K562 (cell line): Measurements from ENCODE around the gene CIB1. TPM values are rescaled to one million over a fixed set of nuclear protein-coding genes. Genes with fewer than 3 reads are reported as not detected.

Experiments
- CSDE1 ChIP-seq, 2 experiments: fragments of 450-650 bp; IDR thresholded peaks; 2 replicates each; pipeline ENCODE4 v1.6.1; 2016; ENCODE audit warnings: mild to moderate bottlenecking in 1 of 2
- CXXC5 ChIP-seq: fragments of 250-450 bp; sonication (Bioruptor Pico); IDR thresholded peaks from 2 replicates; pipeline ENCODE4 v1.8.0; 2022; ENCODE audit warnings: inconsistent platforms, mild to moderate bottlenecking, moderate library complexity
- FUS ChIP-seq: fragments of 200-400 bp; formaldehyde crosslinking; optimal IDR thresholded peaks from 2 replicates; pipeline ENCODE3; 2017; ENCODE audit warnings: low read depth, low read length
- HDAC8 ChIP-seq: fragments of 450-650 bp; IDR thresholded peaks from 2 replicates; pipeline ENCODE4 v1.6.1; 2016; ENCODE audit warnings: mild to moderate bottlenecking, missing genetic modification characterization, moderate library complexity, missing compliant biosample characterization
- HMGN3 ChIP-seq: IDR thresholded peaks from 2 replicates; pipeline ENCODE4 v1.6.1; 2011; ENCODE audit warnings: borderline replicate concordance, low read depth, mild to moderate bottlenecking, mixed read lengths, low read length; ENCODE audit not compliant: insufficient read length; ENCODE audit errors: extremely low read depth
- HNRNPL ChIP-seq: fragments of 200-400 bp; formaldehyde crosslinking; IDR thresholded peaks from 2 replicates; pipeline ENCODE4 v1.6.1; 2017; ENCODE audit warnings: low read depth, mild to moderate bottlenecking, low read length
- HNRNPUL1 ChIP-seq: fragments of 200-400 bp; formaldehyde crosslinking; IDR thresholded peaks from 2 replicates; pipeline ENCODE4 v1.6.1; 2017; ENCODE audit warnings: low read length
- NFYB ChIP-seq: IDR thresholded peaks from 2 replicates; pipeline ENCODE4 v1.6.1; 2011; ENCODE audit warnings: mild to moderate bottlenecking, moderate library complexity; ENCODE audit not compliant: insufficient read length; ENCODE audit errors: extremely low read depth
- NR2C2 ChIP-seq, 2 experiments: fragments of 200-800 bp in 1 of 2; sonication (Bioruptor generic) in 1 of 2; sonication (generic) in 1 of 2; formaldehyde crosslinking in 1 of 2; IDR thresholded peaks; 2 replicates each; pipeline versions ENCODE4 v1.6.1 to v1.8.0; 2016 to 2022; ENCODE audit warnings: mild to moderate bottlenecking in 1 of 2, missing compliant biosample characterization in 1 of 2, missing genetic modification characterization in 1 of 2, missing genetic modification reagents in 1 of 2
- RFX1 ChIP-seq: fragments of 450-650 bp; IDR thresholded peaks from 2 replicates; pipeline ENCODE4 v1.6.1; 2016; ENCODE audit warnings: mild to moderate bottlenecking, moderate library complexity
- TBP ChIP-seq: optimal IDR thresholded peaks from 2 replicates; pipeline ENCODE3; 2011; ENCODE audit warnings: low read depth, low read length, improper control_type of control experiment
- TEAD2 ChIP-seq: fragments of 450-650 bp; IDR thresholded peaks from 2 replicates; pipeline ENCODE4 v1.6.1; 2016; ENCODE audit warnings: missing genetic modification characterization, control low read depth, missing compliant biosample characterization
- ZBTB1 ChIP-seq: sonication (generic); formaldehyde crosslinking; IDR thresholded peaks from 2 replicates; pipeline ENCODE4 v1.8.1; 2023; ENCODE audit warnings: missing genetic modification reagents, low read depth, mild to moderate bottlenecking, borderline replicate concordance
- ZBTB40 ChIP-seq, 2 experiments: fragments of 450-650 bp in 1 of 2; sonication (generic) in 1 of 2; formaldehyde crosslinking in 1 of 2; IDR thresholded peaks; 2 replicates each; pipeline versions ENCODE4 v1.7.1 to v1.9.0; 2016 to 2022; ENCODE audit warnings: inconsistent platforms in 1 of 2, mild to moderate bottlenecking in 1 of 2, missing genetic modification reagents in 1 of 2
- ZNF175 ChIP-seq: fragments of 200-800 bp; sonication (Bioruptor generic); IDR thresholded peaks from 2 replicates; pipeline ENCODE4 v1.6.1; 2016; ENCODE audit warnings: low read depth, mild to moderate bottlenecking, missing genetic modification characterization, missing compliant biosample characterization
- polyA plus RNA-seq, 8 experiments: library from polyadenylated mRNA; depleted of rRNA in 4 of 8; stranded (reverse) in 5 of 8; unstranded in 3 of 8; fragments of >200 nt; fragmentation: Nextera tagmentation in 2 of 8; fragmentation: Illumina TruSeq in 1 of 8; extraction: Ambion mirVana in 2 of 8; extraction: Trizol in 1 of 8; gene quantifications; 2 replicates each; pipeline versions ENCODE4 v1.2.1 to v1.2.3, GENCODE V29; 2011 to 2014; ENCODE audit warnings: inconsistent platforms in 1 of 8, missing spikeins in 1 of 8
- total RNA-seq, 7 experiments: library from RNA; depleted of rRNA in 6 of 7; stranded (reverse); fragments of >200 nt in 6 of 7; fragmentation: Illumina TruSeq in 2 of 7; extraction: Trizol in 2 of 7; gene quantifications; 2 replicates each; pipeline versions ENCODE4 v1.2.1 to v1.2.3, GENCODE V29; 2011 to 2021; ENCODE audit warnings: low replicate concordance in 1 of 7

The CIB1 gene
- total and polyA plus RNA-seq, 9 of the 15 experiments (the other 6 are each of a cell fraction or from before 2014, with no cell fraction given), result 14.9 to 136 (median 64.5) TPM

- TF ChIP-seq ZBTB40 (IDR thresholded peaks at IDR 0.05) (0 out of 2 replicates have a peak, but pooled peaks have one; percentile 9), ZBTB40 (CRISPR knock-in tag; IDR thresholded peaks at IDR 0.05) (no peak), TBP (peak; percentile 14), NR2C2 (CRISPR knock-in tag; IDR thresholded peaks at IDR 0.05) (no peak), NR2C2 (tag; IDR thresholded peaks at IDR 0.05) (no peak), FUS (no peak), NFYB (no peak), HNRNPL (0 out of 2 replicates have a peak, but pooled peaks have one; percentile 56), ZBTB1 (CRISPR knock-in tag) (peak; percentile 51; the same call in 1 of the 2 replicates), HDAC8 (tag) (no peak), RFX1 (peak; percentile 97), HNRNPUL1 (no peak), CSDE1 (IDR thresholded peaks at IDR 0.05) (peak in 1 of 2 experiments; percentile 90; a peak in 2 of 4 replicates), TEAD2 (tag) (no peak), HMGN3 (peak; percentile 7), CXXC5 (CRISPR knock-in tag) (peak; percentile 57), ZNF175 (CRISPR knock-in tag) (no peak)
These were observed 48.7 kb downstream of the CIB1 start (continued) for GRCh38 chr15:90184786-90185704.
